ENCODE results near the gene OR6B3.

The OR6B3 gene

DNA sequence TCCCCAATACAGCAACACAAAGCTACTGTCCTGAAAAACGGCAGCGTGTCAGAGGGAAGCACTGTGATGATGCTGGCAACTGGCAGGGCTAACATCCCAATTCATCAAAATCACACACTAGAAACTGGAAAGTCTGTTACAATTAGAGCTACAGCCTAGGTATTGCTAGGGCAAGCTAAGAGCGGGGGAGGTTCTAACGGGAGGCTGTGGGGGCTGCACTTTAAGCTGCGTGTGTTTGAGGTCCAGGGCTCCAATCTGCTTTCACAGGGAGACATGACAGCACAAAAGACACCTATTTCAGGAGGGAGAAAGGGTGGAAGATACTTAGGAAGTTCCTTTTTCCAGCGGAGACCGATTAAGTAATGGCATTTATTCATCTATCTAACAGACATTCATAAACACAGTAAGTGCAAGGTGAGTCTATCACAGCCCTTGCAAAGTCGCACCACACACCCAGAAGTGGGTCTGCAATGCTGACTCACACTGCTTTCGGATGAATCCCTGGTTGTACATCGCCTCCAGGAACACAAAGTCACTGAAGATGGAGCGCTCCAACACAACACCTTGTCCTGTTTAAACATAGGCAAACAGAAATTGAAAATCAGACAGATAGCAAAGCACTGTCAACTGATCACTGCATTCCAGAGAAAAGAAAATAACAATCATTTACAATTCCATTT, 35.1 kb downstream of the OR6B3 start:
- no peak for TF ChIP-seq FOXP2 (optimal IDR thresholded peaks at IDR 0.05; ENCODE audit: control extremely low read depth, extremely low read length, insufficient read depth)
- no peak for TF ChIP-seq EZH2 (IDR thresholded peaks at IDR 0.05)
- no peak for TF ChIP-seq POLR2AphosphoS5 (IDR thresholded peaks at IDR 0.05; ENCODE audit: borderline replicate concordance, low read depth, low read length)
- no peak for DNase-seq (ENCODE audit: low read depth, low spot score)
- Histone ChIP-seq H3K9me3 (ENCODE audit: low read depth, low read length) (no peaks in the 10 kb centered on the region), H3K36me3 (ENCODE audit: insufficient read depth, low read length) (peaks cover 67% of the 10 kb centered on the region), H3K9ac (ENCODE audit: insufficient read length) (no peak overlapping the region), H3K27ac (no peak overlapping the region), H3K4me3 (no peak overlapping the region)

GRCh38 chr2:240014327-240014726, 39.0 kb downstream of the OR6B3 start:
- no peak overlapping the region for H3K9ac ChIP-seq (ENCODE audit: insufficient read length)
- DNase-seq (ENCODE audit: low read depth, low spot score), result no peak
- H3K4me3 ChIP-seq, result no peak overlapping the region
- no peaks in the 10 kb centered on the region for H3K9me3 ChIP-seq (ENCODE audit: low read depth, low read length)
- H3K36me3 ChIP-seq (ENCODE audit: insufficient read depth, low read length), result peaks cover 71% of the 10 kb centered on the region
- H3K27ac ChIP-seq, result no peak overlapping the region
- TF ChIP-seq EZH2 (IDR thresholded peaks at IDR 0.05) (no peak), POLR2AphosphoS5 (IDR thresholded peaks at IDR 0.05; ENCODE audit: borderline replicate concordance, low read depth, low read length) (no peak), FOXP2 (optimal IDR thresholded peaks at IDR 0.05; ENCODE audit: control extremely low read depth, extremely low read length, insufficient read depth) (no peak)

DNA sequence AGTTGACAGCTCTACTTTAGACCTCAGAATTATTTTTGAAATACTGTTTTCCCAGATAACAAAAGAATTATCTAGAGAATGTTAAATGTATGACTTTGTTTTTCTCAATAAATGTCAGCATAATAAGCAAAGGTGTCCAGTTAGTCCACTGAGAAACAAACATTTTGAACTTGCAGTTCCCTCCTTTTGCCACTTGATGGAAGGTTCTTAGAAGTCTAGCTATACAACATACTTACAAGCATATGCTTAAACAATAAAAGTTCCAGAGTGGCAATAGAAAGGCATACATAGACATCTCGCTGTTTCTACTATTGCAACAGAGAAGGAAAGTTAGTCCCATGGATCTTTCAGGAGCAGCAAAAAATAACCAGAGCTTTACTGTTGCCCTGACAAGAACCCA, 40.0 kb downstream of the OR6B3 start:
- Histone ChIP-seq H3K9me3 (ENCODE audit: low read depth, low read length) (no peaks in the 10 kb centered on the region), H3K9ac (ENCODE audit: insufficient read length) (no peak overlapping the region), H3K4me3 (no peak overlapping the region), H3K36me3 (ENCODE audit: insufficient read depth, low read length) (peaks cover 70% of the 10 kb centered on the region), H3K27ac (no peak overlapping the region)
- no peak for TF ChIP-seq EZH2 (IDR thresholded peaks at IDR 0.05)
- TF ChIP-seq FOXP2 (optimal IDR thresholded peaks at IDR 0.05; ENCODE audit: control extremely low read depth, extremely low read length, insufficient read depth), result no peak
- no peak for TF ChIP-seq POLR2AphosphoS5 (IDR thresholded peaks at IDR 0.05; ENCODE audit: borderline replicate concordance, low read depth, low read length)
- DNase-seq (ENCODE audit: low read depth, low spot score), result no peak

DNA sequence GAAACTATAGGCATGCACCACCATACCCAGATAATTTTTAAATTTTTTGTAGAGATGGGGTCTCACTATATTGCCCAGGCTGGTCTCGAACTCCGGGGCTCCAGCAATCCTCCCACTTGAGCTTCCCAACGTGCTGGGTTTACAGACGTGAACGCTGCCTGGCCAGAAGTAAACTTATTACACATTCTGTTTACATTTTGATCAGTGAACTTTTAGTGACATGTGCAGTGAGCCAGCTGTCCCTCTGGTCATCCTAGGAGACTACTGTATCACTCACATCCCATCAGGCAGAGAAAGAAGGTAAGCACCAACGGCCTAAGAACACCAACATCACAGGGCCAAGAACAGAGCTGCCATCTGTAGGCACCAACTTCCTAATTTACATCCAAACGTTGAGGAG, 50.3 kb downstream of the OR6B3 start:
- Histone ChIP-seq H3K9me3 (ENCODE audit: low read depth, low read length) (no peaks in the 10 kb centered on the region), H3K9ac (ENCODE audit: insufficient read length) (no peak overlapping the region), H3K4me3 (no peak overlapping the region), H3K27ac (no peak overlapping the region), H3K36me3 (ENCODE audit: insufficient read depth, low read length) (peaks cover 56% of the 10 kb centered on the region)
- DNase-seq (ENCODE audit: low read depth, low spot score), result no peak
- TF ChIP-seq POLR2AphosphoS5 (IDR thresholded peaks at IDR 0.05; ENCODE audit: borderline replicate concordance, low read depth, low read length) (no peak), EZH2 (IDR thresholded peaks at IDR 0.05) (no peak), FOXP2 (optimal IDR thresholded peaks at IDR 0.05; ENCODE audit: control extremely low read depth, extremely low read length, insufficient read depth) (no peak)

DNA sequence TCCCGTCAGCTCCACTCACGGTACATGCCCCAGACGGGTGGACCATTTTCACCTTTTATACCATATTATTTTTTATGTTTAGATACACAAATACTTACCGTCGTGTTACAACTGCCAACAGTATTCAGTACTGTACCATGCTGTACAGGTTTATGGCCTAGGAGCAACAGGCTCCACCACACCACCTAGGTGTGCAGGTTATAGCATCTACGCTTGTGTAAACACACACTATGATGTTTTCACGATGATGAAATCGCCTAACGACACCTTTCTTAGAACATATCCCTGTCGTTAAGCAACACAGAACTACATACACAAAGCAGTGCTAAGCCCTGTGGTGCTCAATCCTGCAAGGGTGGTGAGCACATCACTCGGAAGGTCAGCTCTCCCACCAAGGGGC, 52.6 kb downstream of the OR6B3 start:
- TF ChIP-seq EZH2 (IDR thresholded peaks at IDR 0.05) (no peak), FOXP2 (optimal IDR thresholded peaks at IDR 0.05; ENCODE audit: control extremely low read depth, extremely low read length, insufficient read depth) (no peak), POLR2AphosphoS5 (IDR thresholded peaks at IDR 0.05; ENCODE audit: borderline replicate concordance, low read depth, low read length) (no peak)
- H3K4me3 ChIP-seq, result no peak overlapping the region
- no peak for DNase-seq (ENCODE audit: low read depth, low spot score)
- H3K9ac ChIP-seq (ENCODE audit: insufficient read length), result no peak overlapping the region
- no peak overlapping the region for H3K27ac ChIP-seq
- no peaks in the 10 kb centered on the region for H3K9me3 ChIP-seq (ENCODE audit: low read depth, low read length)
- H3K36me3 ChIP-seq (ENCODE audit: insufficient read depth, low read length), result peaks cover 42% of the 10 kb centered on the region

DNA sequence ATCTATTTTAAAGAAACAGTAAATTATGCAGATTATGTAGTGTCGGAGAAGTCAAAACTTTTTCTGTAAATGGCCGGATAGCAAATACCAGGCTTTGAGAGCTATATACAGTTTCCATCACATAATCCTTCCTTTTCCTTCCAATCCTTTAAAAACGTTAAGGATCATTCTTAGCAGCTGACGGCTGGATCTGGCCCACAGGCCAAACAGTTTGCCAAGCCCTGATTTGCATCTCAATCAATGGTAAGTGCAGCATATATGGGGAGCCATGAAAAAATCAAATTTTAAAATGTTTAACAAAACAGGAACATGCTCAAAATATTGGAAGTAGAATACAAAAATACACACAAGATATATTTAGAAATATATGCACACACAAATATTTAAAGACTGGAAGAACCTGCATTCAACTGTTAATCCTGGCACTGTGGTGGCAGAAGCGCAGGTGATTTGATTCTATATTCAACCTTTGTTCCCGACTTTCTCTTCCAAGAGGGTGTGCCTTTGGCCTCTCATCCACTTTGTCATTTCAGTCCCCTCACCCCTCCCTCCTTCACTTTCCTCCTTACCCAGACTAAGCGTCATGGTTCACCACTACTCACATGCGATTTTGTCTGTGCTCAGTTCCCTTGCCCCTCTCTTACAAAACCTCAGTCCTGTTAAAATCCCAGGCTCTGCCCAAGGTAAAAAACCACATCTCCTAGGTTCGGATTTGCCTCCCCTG, 55.5 kb downstream of the OR6B3 start:
- Histone ChIP-seq H3K27ac (no peak overlapping the region), H3K4me3 (no peak overlapping the region), H3K9ac (ENCODE audit: insufficient read length) (no peak overlapping the region), H3K36me3 (ENCODE audit: insufficient read depth, low read length) (peaks cover 22% of the 10 kb centered on the region), H3K9me3 (ENCODE audit: low read depth, low read length) (no peaks in the 10 kb centered on the region)
- no peak for TF ChIP-seq FOXP2 (optimal IDR thresholded peaks at IDR 0.05; ENCODE audit: control extremely low read depth, extremely low read length, insufficient read depth)
- TF ChIP-seq EZH2 (IDR thresholded peaks at IDR 0.05), result no peak
- TF ChIP-seq POLR2AphosphoS5 (IDR thresholded peaks at IDR 0.05; ENCODE audit: borderline replicate concordance, low read depth, low read length), result no peak
- DNase-seq (ENCODE audit: low read depth, low spot score), result no peak

Data from SK-N-MC (cell line).